Gastroesophageal sphincter (tissue), 3 donors: ENCODE results near the gene EVC2.

Experiments
- EP300 ChIP-seq: sonication (generic); formaldehyde crosslinking; IDR thresholded peaks from one replicate; pipeline ENCODE4 v1.6.1; 2017; ENCODE audit warnings: antibody characterized with exemption, mild to moderate bottlenecking
- POLR2A ChIP-seq, 2 donors: fragments of 450-650 bp; IDR thresholded peaks; one replicate each; pipeline ENCODE4 v1.6.1; 2017; ENCODE audit warnings: antibody characterized with exemption in 2 of 2, mild to moderate bottlenecking in 2 of 2, moderate library complexity in 1 of 2
- TF ChIP-seq, protein P1 (sequence below), 4 experiments: fragments of 200-600 bp in 2 of 4; fragments of 450-650 bp in 2 of 4; sonication (generic) in 1 of 4; IDR thresholded peaks; one replicate each; pipeline ENCODE4 v1.5.1; 2017 to 2019; ENCODE audit warnings: antibody characterized with exemption in 4 of 4, mild to moderate bottlenecking in 2 of 4, moderate library complexity in 2 of 4

DNA sequence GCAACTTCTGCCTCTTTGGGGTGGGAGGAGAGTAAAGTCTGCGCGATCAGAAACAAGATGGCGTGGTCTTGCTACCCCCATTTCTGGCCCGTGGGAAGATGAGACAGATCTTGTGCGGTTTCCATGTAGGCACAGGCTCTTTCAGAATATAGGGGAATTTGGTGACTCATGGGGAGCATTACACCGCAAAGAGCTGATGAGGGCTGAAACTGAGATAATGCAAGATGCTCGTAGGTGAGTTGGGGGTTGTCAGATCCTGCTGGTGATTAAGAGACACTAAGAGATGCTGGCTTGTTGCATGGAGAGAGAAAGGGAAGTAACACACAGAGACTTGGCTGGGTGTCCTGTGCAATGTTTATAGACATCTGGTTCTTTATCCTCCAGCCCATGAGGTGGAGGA lies 4.2 kb upstream of the EVC2 start:
- TF ChIP-seq, protein P1, sequence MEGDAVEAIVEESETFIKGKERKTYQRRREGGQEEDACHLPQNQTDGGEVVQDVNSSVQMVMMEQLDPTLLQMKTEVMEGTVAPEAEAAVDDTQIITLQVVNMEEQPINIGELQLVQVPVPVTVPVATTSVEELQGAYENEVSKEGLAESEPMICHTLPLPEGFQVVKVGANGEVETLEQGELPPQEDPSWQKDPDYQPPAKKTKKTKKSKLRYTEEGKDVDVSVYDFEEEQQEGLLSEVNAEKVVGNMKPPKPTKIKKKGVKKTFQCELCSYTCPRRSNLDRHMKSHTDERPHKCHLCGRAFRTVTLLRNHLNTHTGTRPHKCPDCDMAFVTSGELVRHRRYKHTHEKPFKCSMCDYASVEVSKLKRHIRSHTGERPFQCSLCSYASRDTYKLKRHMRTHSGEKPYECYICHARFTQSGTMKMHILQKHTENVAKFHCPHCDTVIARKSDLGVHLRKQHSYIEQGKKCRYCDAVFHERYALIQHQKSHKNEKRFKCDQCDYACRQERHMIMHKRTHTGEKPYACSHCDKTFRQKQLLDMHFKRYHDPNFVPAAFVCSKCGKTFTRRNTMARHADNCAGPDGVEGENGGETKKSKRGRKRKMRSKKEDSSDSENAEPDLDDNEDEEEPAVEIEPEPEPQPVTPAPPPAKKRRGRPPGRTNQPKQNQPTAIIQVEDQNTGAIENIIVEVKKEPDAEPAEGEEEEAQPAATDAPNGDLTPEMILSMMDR (IDR thresholded peaks at IDR 0.05): no peak
- TF ChIP-seq POLR2A (IDR thresholded peaks at IDR 0.05) (no peak), EP300 (no peak)
